GM06990 (cell line): ENCODE results near the gene PQBP1.

Experiments used
- DNase-seq: peaks from one replicate; pipeline ENCODE4 v3.0.0-alpha.2; 2011; ENCODE audit not compliant: insufficient read length; ENCODE audit errors: extremely low read depth
- H3K27me3 ChIP-seq: replicated peaks from 2 replicates; pipeline ENCODE4 v1.6.0; 2011; ENCODE audit warnings: low read length; ENCODE audit not compliant: control insufficient read depth, insufficient read depth
- H3K36me3 ChIP-seq: 2 replicates; pipeline ENCODE4 v1.5.1; 2011; ENCODE audit warnings: low read length; ENCODE audit not compliant: control insufficient read depth, insufficient read depth
- H3K4me3 ChIP-seq: replicated peaks from 2 replicates; pipeline ENCODE4 v1.5.1; 2011; ENCODE audit warnings: low read depth, mild to moderate bottlenecking, control low read depth, low read length
- TF ChIP-seq, protein P1 (sequence below): IDR thresholded peaks from 2 replicates; pipeline ENCODE4 v1.5.1; 2011; ENCODE audit warnings: low read length, control low read depth, mild to moderate bottlenecking, inconsistent platforms; ENCODE audit not compliant: insufficient read depth, poor library complexity, severe bottlenecking

Gene PQBP1

DNA sequence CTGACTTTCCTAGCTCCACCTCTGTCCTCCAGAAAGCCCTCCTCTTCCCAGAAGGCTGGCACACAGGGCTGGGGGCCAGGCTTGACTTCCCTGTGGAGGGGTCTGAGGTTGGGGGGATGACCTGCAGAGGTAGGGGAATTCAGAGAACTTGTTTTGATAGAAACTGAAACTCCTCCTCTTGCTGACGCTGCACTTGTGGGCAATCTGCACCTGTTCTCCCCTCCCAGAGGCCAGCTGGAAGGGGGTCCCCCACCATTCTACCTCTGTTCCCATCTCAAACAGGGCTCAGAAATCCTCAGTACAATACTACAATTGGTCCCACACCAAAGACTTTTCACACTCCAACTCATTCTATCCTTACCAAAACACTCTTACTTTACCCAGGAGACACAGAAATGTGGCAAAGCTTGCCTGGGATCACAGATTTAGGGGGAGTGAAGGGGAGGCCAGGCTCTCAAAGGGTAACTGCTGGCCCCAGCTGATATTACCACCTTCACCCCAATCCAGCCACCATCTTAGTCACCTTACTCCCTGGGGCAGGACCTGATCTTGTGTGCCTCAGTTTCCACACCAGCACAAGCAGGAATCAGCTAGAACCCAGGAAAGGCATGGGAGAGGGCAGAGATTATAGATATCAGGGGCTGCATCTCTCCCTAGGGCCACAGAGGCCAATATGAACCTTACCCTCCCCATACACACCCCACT lies 41.1 kb downstream of the PQBP1 start:
- TF ChIP-seq, protein P1, sequence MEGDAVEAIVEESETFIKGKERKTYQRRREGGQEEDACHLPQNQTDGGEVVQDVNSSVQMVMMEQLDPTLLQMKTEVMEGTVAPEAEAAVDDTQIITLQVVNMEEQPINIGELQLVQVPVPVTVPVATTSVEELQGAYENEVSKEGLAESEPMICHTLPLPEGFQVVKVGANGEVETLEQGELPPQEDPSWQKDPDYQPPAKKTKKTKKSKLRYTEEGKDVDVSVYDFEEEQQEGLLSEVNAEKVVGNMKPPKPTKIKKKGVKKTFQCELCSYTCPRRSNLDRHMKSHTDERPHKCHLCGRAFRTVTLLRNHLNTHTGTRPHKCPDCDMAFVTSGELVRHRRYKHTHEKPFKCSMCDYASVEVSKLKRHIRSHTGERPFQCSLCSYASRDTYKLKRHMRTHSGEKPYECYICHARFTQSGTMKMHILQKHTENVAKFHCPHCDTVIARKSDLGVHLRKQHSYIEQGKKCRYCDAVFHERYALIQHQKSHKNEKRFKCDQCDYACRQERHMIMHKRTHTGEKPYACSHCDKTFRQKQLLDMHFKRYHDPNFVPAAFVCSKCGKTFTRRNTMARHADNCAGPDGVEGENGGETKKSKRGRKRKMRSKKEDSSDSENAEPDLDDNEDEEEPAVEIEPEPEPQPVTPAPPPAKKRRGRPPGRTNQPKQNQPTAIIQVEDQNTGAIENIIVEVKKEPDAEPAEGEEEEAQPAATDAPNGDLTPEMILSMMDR, result no peak
- Histone ChIP-seq H3K27me3 (no peaks in the 10 kb centered on the region), H3K36me3 (peaks cover 3% of the 10 kb centered on the region), H3K4me3 (no peak overlapping the region)
- DNase-seq, result peak; percentile 70

DNA sequence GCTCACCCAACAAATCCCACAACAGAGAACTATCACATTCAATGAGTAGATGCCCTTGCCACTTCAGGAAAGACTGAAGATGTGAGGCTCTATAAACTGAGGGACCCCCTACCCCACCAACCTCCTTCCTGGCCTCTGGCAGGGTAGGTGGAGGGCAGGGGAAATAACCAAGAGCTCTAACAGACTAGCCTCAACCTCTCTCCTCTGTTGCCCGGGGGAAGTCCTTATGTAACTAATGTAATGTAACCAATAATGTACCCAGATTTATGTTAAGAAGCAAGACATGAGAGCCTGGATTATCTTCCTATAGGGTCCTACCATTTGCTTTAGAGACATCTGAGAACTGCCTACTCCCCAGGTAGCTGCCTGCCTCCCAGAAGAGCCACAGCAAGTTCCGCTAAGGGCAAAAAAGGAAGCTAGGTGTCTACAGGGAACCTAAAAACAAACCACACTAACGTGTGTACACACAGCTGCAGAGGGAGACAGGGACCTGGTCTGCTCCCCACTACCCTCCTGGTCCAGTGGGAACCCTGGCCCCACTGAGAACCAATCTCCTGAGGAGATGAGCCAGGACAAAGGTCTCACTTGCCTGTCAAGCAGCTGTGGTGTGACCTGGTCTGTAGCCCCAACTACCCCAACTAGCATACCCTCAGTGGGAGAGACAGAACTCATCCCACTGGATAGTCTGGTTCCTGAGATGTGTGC lies 41.9 kb downstream of the PQBP1 start:
- no peaks in the 10 kb centered on the region for H3K27me3 ChIP-seq
- H3K36me3 ChIP-seq, result no peaks in the 10 kb centered on the region; the same call in 1 of the 2 replicates
- H3K4me3 ChIP-seq, result no peak overlapping the region
- peak; percentile 41 for DNase-seq
- TF ChIP-seq, protein P1, result no peak

DNA sequence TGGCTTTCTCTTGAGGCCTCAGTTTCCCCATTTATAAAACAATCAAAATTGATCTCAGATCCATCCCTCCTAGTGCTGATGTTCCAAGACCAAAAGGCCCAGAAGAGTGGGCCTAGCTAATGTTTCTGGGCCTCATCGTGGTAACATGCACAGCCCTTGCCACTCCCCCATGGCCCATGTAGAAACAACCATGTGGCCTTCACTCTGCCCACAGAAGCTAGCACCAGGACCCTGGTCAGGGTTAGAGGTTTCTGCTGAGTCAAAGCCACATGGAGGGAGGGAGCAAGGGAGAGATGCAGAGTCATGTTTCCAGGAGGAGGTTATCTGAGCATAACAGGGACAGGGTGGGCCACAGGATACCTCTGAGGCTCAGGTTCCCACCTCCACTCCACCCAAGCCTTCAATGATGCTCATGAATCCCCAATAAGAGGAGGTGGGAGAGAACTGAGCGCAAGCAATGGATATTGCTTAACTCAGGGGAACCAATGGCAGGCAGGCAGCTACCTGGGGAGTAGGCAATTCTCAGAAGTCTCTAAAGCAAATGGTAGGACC lies 42.8 kb downstream of the PQBP1 start:
- no peak for DNase-seq
- no peaks in the 10 kb centered on the region; the same call in 1 of the 2 replicates for H3K36me3 ChIP-seq
- H3K27me3 ChIP-seq, result no peaks in the 10 kb centered on the region
- TF ChIP-seq, protein P1, result no peak
- H3K4me3 ChIP-seq, result no peak overlapping the region

DNA sequence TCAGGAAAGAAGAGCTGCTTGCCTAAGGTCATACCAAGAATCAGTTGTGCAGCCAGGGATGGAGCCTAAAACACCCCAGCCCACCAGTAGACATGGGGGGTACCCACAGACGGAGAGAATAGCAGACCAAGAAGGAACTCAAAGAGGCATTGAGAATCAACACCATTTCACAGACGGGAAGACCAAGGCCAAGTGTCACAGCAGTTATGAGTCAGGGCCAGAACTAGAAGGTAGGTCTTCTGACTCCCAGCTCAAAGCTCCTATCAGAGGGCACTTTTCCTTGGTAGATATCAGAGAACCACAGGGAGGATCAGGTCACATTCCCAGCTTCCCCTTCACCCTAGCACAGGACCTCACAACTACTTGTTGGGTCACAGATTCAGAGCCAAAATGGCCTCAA lies 45.2 kb downstream of the PQBP1 start:
- H3K36me3 ChIP-seq, result no peaks in the 10 kb centered on the region; the same call in 1 of the 2 replicates

DNA sequence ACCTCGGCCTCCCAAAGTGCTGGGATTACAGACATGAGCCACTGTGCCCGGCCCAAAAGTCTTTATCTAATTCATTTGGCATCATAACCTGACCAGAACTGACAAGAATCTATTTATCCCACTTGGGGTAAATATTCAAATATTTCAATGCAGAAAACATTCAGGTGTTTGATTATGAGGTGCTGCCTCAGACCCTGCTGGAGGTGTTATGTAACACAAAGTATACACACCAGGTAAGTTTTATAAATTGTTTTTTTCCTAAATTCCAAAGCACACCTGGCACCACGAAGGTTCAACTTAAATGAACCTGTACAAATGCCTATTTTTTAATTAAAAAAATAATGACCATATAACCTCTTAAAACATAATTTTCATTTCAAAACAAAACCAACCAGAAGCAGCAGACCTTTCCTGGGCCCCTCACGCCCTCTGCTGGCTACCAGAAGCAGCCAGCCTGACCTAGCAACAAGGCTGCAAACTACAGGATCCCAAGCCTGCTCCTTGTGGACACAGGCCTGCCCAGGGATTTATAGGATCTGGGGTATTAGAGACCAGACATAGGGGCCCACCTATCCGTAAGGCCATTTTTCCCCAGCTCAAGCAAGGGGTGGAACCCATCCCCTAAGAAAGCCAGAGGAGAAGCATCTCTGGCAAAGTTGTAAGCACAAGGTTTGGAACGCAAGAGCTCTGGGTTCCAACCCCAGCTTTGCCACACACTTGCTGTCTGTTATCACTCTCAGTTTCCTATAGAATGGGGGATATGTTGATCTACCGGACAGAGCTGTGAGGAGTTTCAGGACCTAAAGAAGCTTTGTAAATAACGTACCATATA lies 48.0 kb downstream of the PQBP1 start:
- Histone ChIP-seq H3K4me3 (no peak overlapping the region), H3K27me3 (no peaks in the 10 kb centered on the region), H3K36me3 (peaks cover 2% of the 10 kb centered on the region)
- TF ChIP-seq, protein P1, result peak; percentile 91
- no peak for DNase-seq

More for the DNA sequence above, 45.2 kb downstream of the PQBP1 start:
- TF ChIP-seq, protein P1, result no peak
- Histone ChIP-seq H3K4me3 (no peak overlapping the region), H3K27me3 (no peaks in the 10 kb centered on the region)
- DNase-seq, result no peak
